Natural killer cell (primary cell): Measurements from ENCODE around the gene FAM219A. TPM values are rescaled to one million over a fixed set of nuclear protein-coding genes. Genes with fewer than 3 reads are reported as not detected.

Source experiments
- ATAC-seq, 3 donors: fragments of 150-1000 bp in 2 of 3; fragments of 200-7000 bp in 1 of 3; cut with Tn5 transposase; 1 replicate in 1 of 3; 2 replicates in 2 of 3; pipeline ENCODE4 v1.10.0; 2021; ENCODE audit warnings: mild to moderate bottlenecking in 2 of 3, moderate library complexity in 2 of 3
- DNase-seq, 2 donors: peaks; one replicate each; pipeline versions ENCODE4 v3.0.0 to v3.0.0-alpha.2; 2013 to 2021; ENCODE audit warnings: mixed read lengths in 1 of 2
- H3K27ac ChIP-seq: one replicate; pipeline ENCODE4 v1.5.1; 2013; ENCODE audit warnings: mild to moderate bottlenecking, low read length
- H3K27me3 ChIP-seq: one replicate; pipeline ENCODE4 v1.6.1; 2013; ENCODE audit warnings: low read length; ENCODE audit not compliant: control insufficient read depth, insufficient read depth
- H3K36me3 ChIP-seq: one replicate; pipeline ENCODE4 v1.6.1; 2013; ENCODE audit warnings: low read length; ENCODE audit not compliant: control insufficient read depth, insufficient read depth
- H3K4me1 ChIP-seq: one replicate; pipeline ENCODE4 v1.6.1; 2013; ENCODE audit warnings: low read length; ENCODE audit not compliant: control insufficient read depth, insufficient read depth
- H3K4me3 ChIP-seq: one replicate; pipeline ENCODE4 v1.5.1; 2013; ENCODE audit warnings: low read length
- H3K9me3 ChIP-seq: one replicate; pipeline ENCODE4 v1.6.1; 2013; ENCODE audit warnings: low read length; ENCODE audit not compliant: control insufficient read depth, insufficient read depth
- H3K27ac Mint-ChIP-seq, 2 donors: one replicate each; pipeline ENCODE4 v1.8.0; 2022; ENCODE audit warnings: mild to moderate bottlenecking in 2 of 2, mixed read lengths in 2 of 2, moderate library complexity in 1 of 2
- H3K27me3 Mint-ChIP-seq, 2 donors: one replicate each; pipeline ENCODE4 v1.8.0; 2022; ENCODE audit warnings: low read depth in 2 of 2, mixed read lengths in 2 of 2
- H3K36me3 Mint-ChIP-seq: one replicate; pipeline ENCODE4 v1.8.0; 2022; ENCODE audit warnings: mixed read lengths
- H3K4me1 Mint-ChIP-seq, 2 donors: one replicate each; pipeline ENCODE4 v1.8.0; 2022; ENCODE audit warnings: mixed read lengths in 2 of 2
- H3K4me3 Mint-ChIP-seq: one replicate; pipeline ENCODE4 v1.8.0; 2022; ENCODE audit warnings: mild to moderate bottlenecking, moderate library complexity, mixed read lengths
- H3K9me3 Mint-ChIP-seq, 2 donors: one replicate each; pipeline ENCODE4 v1.8.0; 2022; ENCODE audit warnings: mixed read lengths in 2 of 2
- CTCF ChIP-seq: fragments of 200-600 bp; IDR thresholded peaks from one replicate; pipeline ENCODE4 v1.8.0; 2022; ENCODE audit warnings: antibody characterized with exemption
- WGBS: methylation state at CpG from one replicate; pipeline ENCODE4 v1.1.7; 2013; ENCODE audit warnings: missing lambda C conversion rate; ENCODE audit not compliant: insufficient coverage; 5-methylcytosine and 5-hydroxymethylcytosine counted together
- intact Hi-C: fragments of 100-400 bp; cut with micrococcal nuclease; formaldehyde crosslinking; loops from one replicate; pipeline ENCODE4 v1.14.2; 2022
- total RNA-seq, 4 donors: library from RNA; stranded (reverse); fragments of 120-200 nt in 1 of 4; gene quantifications; one replicate each; pipeline versions ENCODE4 v1.2.3 to v1.2.4, GENCODE V29; 2013 to 2022

Gene FAM219A
- total RNA-seq, 3 donors from 2014 or later (not counting 1 experiment from before 2014, with no cell fraction given): 18.9 to 20.6 (median 19.2) TPM

GRCh38 chr9:34406219-34406618 lies 52.2 kb downstream of the FAM219A start:
- Histone ChIP-seq H3K36me3 (peaks cover 9% of the 10 kb centered on the region), H3K9me3 (no peaks in the 10 kb centered on the region), H3K4me1 (no peaks in the 10 kb centered on the region), H3K27me3 (no peaks in the 10 kb centered on the region), H3K27ac (no peak overlapping the region), H3K4me3 (no peak overlapping the region)
- WGBS: 88% methylated on average over 1 of the region's 1 CpG
- ATAC-seq: no peak
- no peak overlapping the region for H3K4me3 Mint-ChIP-seq
- H3K36me3 Mint-ChIP-seq: no peaks in the 10 kb centered on the region
- intact Hi-C loops: no loop called here
- no peaks in the 10 kb centered on the region for H3K27me3 Mint-ChIP-seq
- TF ChIP-seq CTCF: no peak
- H3K4me1 Mint-ChIP-seq: peaks cover 0 to 4% of the 10 kb centered on the region in 2 donors
- H3K27ac Mint-ChIP-seq: no peak overlapping the region
- no peak for DNase-seq
- no peaks in the 10 kb centered on the region for H3K9me3 Mint-ChIP-seq

GRCh38 chr9:34405719-34406118 lies 52.7 kb downstream of the FAM219A start:
- ATAC-seq (no peak), DNase-seq (no peak)
- Histone ChIP-seq H3K27me3 (no peaks in the 10 kb centered on the region), H3K4me3 (no peak overlapping the region), H3K27ac (no peak overlapping the region), H3K36me3 (peaks cover 12% of the 10 kb centered on the region), H3K4me1 (no peaks in the 10 kb centered on the region), H3K9me3 (no peaks in the 10 kb centered on the region)
- WGBS: 91% methylated on average over 7 of the region's 7 CpGs
- H3K9me3 Mint-ChIP-seq: no peaks in the 10 kb centered on the region
- intact Hi-C loops: no loop called here
- no peak for TF ChIP-seq CTCF
- no peak overlapping the region for H3K27ac Mint-ChIP-seq
- H3K27me3 Mint-ChIP-seq: no peaks in the 10 kb centered on the region
- peaks cover 0 to 4% of the 10 kb centered on the region in 2 donors for H3K4me1 Mint-ChIP-seq
- no peaks in the 10 kb centered on the region for H3K36me3 Mint-ChIP-seq
- no peak overlapping the region for H3K4me3 Mint-ChIP-seq

GRCh38 chr9:34403554-34404380 lies 54.6 kb downstream of the FAM219A start:
- intact Hi-C loops: loop anchor here (1.0 kb wide), 2 partner anchors 97 to 200 kb away; no protein-coding TSS in a partner anchor
- peaks cover 18% of the 10 kb centered on the region for H3K36me3 ChIP-seq
- H3K9me3 Mint-ChIP-seq: no peaks in the 10 kb centered on the region

More at GRCh38 chr9:34403554-34404380, 54.6 kb downstream of the FAM219A start:
- Histone ChIP-seq H3K4me3 (no peak overlapping the region), H3K4me1 (no peaks in the 10 kb centered on the region), H3K9me3 (no peaks in the 10 kb centered on the region), H3K27me3 (no peaks in the 10 kb centered on the region), H3K27ac (no peak overlapping the region)
- Mint-ChIP-seq H3K4me1 (no peaks in the 10 kb centered on the region), H3K4me3 (no peak overlapping the region), H3K36me3 (no peaks in the 10 kb centered on the region), H3K27me3 (no peaks in the 10 kb centered on the region), H3K27ac (no peak overlapping the region)
- peak; percentile 41 to 73 for DNase-seq
- ATAC-seq: peak in 2 of 3 donors; percentile 62 to 70
- peak; percentile 96 for TF ChIP-seq CTCF
